ENCODE data around the gene C1orf116. TPM values are rescaled to one million over a fixed set of nuclear protein-coding genes. Genes with fewer than 3 reads are reported as not detected.

Gene C1orf116
- total and polyA plus RNA-seq, 10 of the 15 experiments (the other 5 are each of a cell fraction or from before 2014, with no cell fraction given): 0.01 to 0.08 TPM; not detected in 8

- RAD21 ChIA-PET (ENCODE audit: unreplicated experiment): no interaction called here
- H3K79me2 ChIP-seq (ENCODE audit: control insufficient read depth, insufficient read depth, low read length): no peaks in the 10 kb centered on the region
- CTCF ChIA-PET: interaction anchor here (1.4 to 2.0 kb wide), 2 partner anchors 15 to 27 kb away, joined by 4 to 5 read pairs; no protein-coding TSS in a partner anchor
- no peak overlapping the region for H2AFZ ChIP-seq (ENCODE audit: control insufficient read depth, low read depth, low read length)
- no peaks in the 10 kb centered on the region for H3K36me3 ChIP-seq (ENCODE audit: control insufficient read depth in 2 of 2, insufficient read depth in 2 of 2, low read length in 1 of 2)
- DNase-seq (ENCODE audit: low read depth, low spot score) (no peak), ATAC-seq (no peak), FAIRE-seq (no peak)
- TF ChIP-seq CUX1 (IDR thresholded peaks at IDR 0.05; ENCODE audit: insufficient replicate concordance, low read depth, low read length): no peak
- H3K4me3 ChIP-seq: no peak overlapping the region
- in situ Hi-C loops (cut with MboI): no loop called here
- WGBS (ENCODE audit: insufficient coverage, insufficient replicate concordance, low lambda C conversion rate, missing lambda C conversion rate): 5% methylated on average over 2 of the region's 2 CpGs
- no peak overlapping the region for H3K4me2 ChIP-seq (ENCODE audit: control insufficient read depth, insufficient read depth)
- SMC1A ChIA-PET (ENCODE audit: uncharacterized antibody, unreplicated experiment): interaction anchor here (1.0 kb wide), 1 partner anchor 13 kb away, joined by 3 read pairs; no protein-coding TSS in a partner anchor
- POLR2A ChIA-PET: interaction anchor here (0.6 kb wide), 1 partner anchor 228 kb away, joined by 3 read pairs; no protein-coding TSS in a partner anchor
- H3K9ac ChIP-seq (ENCODE audit: control insufficient read depth, insufficient read depth, low read length): no peak overlapping the region
- H3K4me1 ChIP-seq (ENCODE audit: control insufficient read depth, insufficient read depth, low read length): no peaks in the 10 kb centered on the region
- H4K20me1 ChIP-seq (ENCODE audit: control insufficient read depth, insufficient read depth): no peaks in the 10 kb centered on the region
- intact Hi-C loops (cut with micrococcal nuclease; ENCODE audit: unreplicated experiment): no loop called here
- BruUV-seq (replicated peaks): no TSS peak
- no peaks in the 10 kb centered on the region for H3K9me3 ChIP-seq (replicated peaks; ENCODE audit: control insufficient read depth, insufficient read depth, low read length)
- no peak overlapping the region for H3K27ac ChIP-seq (ENCODE audit: control insufficient read depth, insufficient read depth)
- peaks cover 0 to 4% of the 10 kb centered on the region in 2 experiments; a peak in 3 of 4 replicates for H3K27me3 ChIP-seq (replicated peaks in 1 of 2; ENCODE audit: control insufficient read depth in 2 of 2, insufficient read depth in 2 of 2, low read length in 1 of 2)
Observed at GRCh38 chr1:207019161-207019560, 13.4 kb downstream of the C1orf116 start.
